Fibroblast of villous mesenchyme (primary cell): ENCODE measurements around the gene FGF19. TPM values are rescaled to one million over a fixed set of nuclear protein-coding genes. Genes with fewer than 3 reads are reported as not detected.

Source experiments
- DNase-seq: peaks from one replicate; pipeline ENCODE4 v3.0.0-alpha.2; 2010; ENCODE audit warnings: low read depth
- H3K4me3 ChIP-seq: 2 replicates; pipeline ENCODE4 v1.5.1; 2011; ENCODE audit warnings: low read depth, mild to moderate bottlenecking, low read length
- total RNA-seq: library from RNA; depleted of rRNA; stranded (reverse); fragments of >200 nt; gene quantifications from 2 replicates; pipeline ENCODE4 v1.2.3, GENCODE V29; 2012
- TF ChIP-seq, protein P1 (sequence below): IDR thresholded peaks from 2 replicates; pipeline ENCODE4 v1.5.1; 2012; ENCODE audit warnings: low read depth, mild to moderate bottlenecking, low read length; ENCODE audit not compliant: insufficient read depth

FGF19 gene
- total RNA-seq, 1 donor = not detected

GRCh38 chr11:69657911-69658625, 45.8 kb downstream of the FGF19 start:
- TF ChIP-seq, protein P1, sequence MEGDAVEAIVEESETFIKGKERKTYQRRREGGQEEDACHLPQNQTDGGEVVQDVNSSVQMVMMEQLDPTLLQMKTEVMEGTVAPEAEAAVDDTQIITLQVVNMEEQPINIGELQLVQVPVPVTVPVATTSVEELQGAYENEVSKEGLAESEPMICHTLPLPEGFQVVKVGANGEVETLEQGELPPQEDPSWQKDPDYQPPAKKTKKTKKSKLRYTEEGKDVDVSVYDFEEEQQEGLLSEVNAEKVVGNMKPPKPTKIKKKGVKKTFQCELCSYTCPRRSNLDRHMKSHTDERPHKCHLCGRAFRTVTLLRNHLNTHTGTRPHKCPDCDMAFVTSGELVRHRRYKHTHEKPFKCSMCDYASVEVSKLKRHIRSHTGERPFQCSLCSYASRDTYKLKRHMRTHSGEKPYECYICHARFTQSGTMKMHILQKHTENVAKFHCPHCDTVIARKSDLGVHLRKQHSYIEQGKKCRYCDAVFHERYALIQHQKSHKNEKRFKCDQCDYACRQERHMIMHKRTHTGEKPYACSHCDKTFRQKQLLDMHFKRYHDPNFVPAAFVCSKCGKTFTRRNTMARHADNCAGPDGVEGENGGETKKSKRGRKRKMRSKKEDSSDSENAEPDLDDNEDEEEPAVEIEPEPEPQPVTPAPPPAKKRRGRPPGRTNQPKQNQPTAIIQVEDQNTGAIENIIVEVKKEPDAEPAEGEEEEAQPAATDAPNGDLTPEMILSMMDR = no peak
- H3K4me3 ChIP-seq = no peak overlapping the region
- DNase-seq = peak; percentile 46

DNA sequence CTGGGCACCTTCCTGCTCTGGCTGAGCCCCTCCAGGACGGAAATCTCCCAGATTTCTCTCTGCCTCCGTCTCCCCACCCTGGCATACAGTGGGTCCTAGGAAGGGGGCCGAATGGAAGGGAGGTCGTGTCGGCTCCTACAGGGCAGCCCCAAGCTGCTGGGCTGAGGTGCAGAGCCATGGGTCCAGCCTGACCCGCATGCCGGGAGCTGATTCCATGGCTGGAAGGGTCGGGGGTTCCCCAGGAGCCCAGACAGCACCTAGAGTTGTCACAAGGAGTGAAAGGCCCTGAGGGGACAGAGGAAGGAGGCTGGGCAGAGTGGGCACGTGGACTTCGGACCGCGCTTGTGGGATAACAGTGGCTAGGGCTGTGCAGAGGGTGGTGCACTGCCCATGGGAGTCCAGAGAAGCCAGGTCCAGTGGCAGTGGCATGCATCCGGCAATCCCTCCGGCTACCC, 46.3 kb downstream of the FGF19 start:
- TF ChIP-seq, protein P1 = no peak
- no peak overlapping the region for H3K4me3 ChIP-seq
- DNase-seq = no peak

GRCh38 chr11:69656536-69657455, 47.0 kb downstream of the FGF19 start:
- no peak overlapping the region for H3K4me3 ChIP-seq
- no peak for DNase-seq
- TF ChIP-seq, protein P1 = no peak

- no peak overlapping the region for H3K4me3 ChIP-seq
- DNase-seq = no peak
- TF ChIP-seq, protein P1 = no peak
Observed at GRCh38 chr11:69655479-69656428, 48.1 kb downstream of the FGF19 start.

GRCh38 chr11:69654660-69655478, 49.0 kb downstream of the FGF19 start:
- no peak for DNase-seq
- H3K4me3 ChIP-seq = no peak overlapping the region
- TF ChIP-seq, protein P1 = no peak
